ENCODE results near the gene FOXN1.

Gene FOXN1

DNA sequence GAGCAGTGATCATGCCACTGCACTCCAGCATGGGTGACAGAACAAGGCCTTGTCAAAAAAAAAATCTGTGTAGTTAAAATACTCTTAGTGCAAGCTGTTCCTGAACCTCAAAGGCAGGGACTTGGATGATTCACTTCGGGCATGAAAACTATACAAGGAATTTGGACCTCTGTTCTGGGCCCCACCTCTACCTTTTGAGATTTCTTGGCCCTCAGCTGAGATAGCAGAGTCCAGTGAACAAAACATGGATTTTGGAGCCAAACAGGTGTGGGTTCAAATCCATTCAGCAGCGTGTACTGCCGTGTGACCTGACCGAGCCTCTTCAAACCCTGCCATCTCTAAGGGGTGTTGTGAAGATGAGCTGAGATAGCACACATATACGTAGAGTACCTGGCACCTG lies 25.9 kb upstream of the FOXN1 start:
- no peak overlapping the region for H3K27ac ChIP-seq
- DNase-seq (ENCODE audit: low spot score): no peak
- TF ChIP-seq CTCF (IDR thresholded peaks at IDR 0.05): no peak
- H3K4me3 ChIP-seq: no peak overlapping the region

- Histone ChIP-seq H3K4me3 (no peak overlapping the region), H3K27ac (no peak overlapping the region)
- no peak for DNase-seq (ENCODE audit: low spot score)
- no peak for TF ChIP-seq CTCF (IDR thresholded peaks at IDR 0.05)
Measured at GRCh38 chr17:28480799-28481571, 25.2 kb upstream of the FOXN1 start.

GRCh38 chr17:28482551-28483199 lies 23.5 kb upstream of the FOXN1 start:
- H3K27ac ChIP-seq: no peak overlapping the region
- TF ChIP-seq CTCF (IDR thresholded peaks at IDR 0.05): no peak

DNA sequence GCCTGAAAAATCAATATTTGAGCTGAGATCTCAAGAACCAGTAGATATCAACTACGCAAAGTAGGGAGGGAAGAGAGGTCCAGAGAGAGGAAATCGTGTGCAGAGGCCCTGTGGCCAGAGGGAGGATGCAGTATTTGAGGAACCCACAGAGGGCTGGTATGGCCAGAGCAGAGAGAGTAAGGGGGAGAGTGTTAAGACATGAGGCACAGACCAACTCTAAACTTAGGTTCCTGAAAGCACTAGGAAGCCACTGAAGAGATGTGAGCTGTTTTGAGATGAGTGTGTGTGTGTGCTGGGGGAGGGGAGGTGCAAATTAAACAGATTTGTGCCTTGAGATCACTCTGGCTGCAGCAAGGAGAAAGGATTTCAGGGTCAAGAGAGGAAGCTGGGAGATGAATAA lies 21.9 kb upstream of the FOXN1 start:
- Histone ChIP-seq H3K4me3 (no peak overlapping the region), H3K27ac (no peak overlapping the region)
- no peak for TF ChIP-seq CTCF (IDR thresholded peaks at IDR 0.05)
- no peak for DNase-seq (ENCODE audit: low spot score)

More at GRCh38 chr17:28482551-28483199, 23.5 kb upstream of the FOXN1 start:
- H3K4me3 ChIP-seq: no peak overlapping the region
- no peak for DNase-seq (ENCODE audit: low spot score)

- DNase-seq (ENCODE audit: low spot score): no peak
- Histone ChIP-seq H3K27ac (no peak overlapping the region), H3K4me3 (no peak overlapping the region)
- TF ChIP-seq CTCF (IDR thresholded peaks at IDR 0.05): no peak
Measured at GRCh38 chr17:28485049-28485448, 21.1 kb upstream of the FOXN1 start.

DNA sequence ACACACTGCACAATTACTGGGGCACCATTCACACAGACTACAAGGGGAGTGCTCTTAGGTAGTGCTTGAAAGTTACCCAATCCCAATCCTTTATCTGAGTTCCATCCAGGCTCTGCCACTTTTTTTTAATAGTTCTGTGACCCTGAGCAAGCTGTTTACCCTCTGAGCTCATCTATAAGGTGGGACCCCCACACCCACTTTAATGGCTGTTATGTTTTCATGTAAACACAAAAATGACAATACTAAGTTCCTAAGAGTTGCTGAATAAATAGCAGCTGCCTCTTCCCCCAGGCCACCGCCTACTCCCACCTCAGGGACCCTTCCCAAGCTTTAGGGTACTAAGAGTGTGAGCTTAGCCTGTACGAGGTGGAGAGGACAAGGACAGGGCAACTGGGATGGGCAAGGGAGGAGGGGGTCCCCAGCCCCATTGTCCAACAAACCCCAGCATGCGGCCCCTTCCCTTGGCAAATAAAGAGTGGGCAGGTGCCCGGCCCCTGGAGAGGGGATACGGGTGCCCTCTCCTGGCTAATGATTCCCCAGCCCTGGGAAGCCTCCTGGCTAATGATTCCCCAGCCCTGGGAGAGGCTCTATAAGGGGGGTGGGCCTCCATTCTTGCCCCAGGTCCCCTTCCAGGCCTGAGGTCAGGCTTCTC lies 18.1 kb upstream of the FOXN1 start:
- Histone ChIP-seq H3K4me3 (no peak overlapping the region), H3K27ac (no peak overlapping the region)
- DNase-seq (ENCODE audit: low spot score): no peak
- no peak for TF ChIP-seq CTCF (IDR thresholded peaks at IDR 0.05)
